Esophagus muscularis mucosa (tissue), 4 donors: ENCODE measurements around the gene BRD7. TPM values are rescaled to one million over a fixed set of nuclear protein-coding genes. Genes with fewer than 3 reads are reported as not detected.

ENCODE experiments used
- DNase-seq: peaks from one replicate; pipeline ENCODE4 v3.0.0-alpha.2; 2017; ENCODE audit errors: extremely low spot score
- H3K27ac ChIP-seq, 4 donors: fragments of 200-600 bp; sonication (generic); replicated peaks in 1 of 4; 1 replicate in 3 of 4; 2 replicates in 1 of 4; pipeline ENCODE4 v1.5.1; 2016 to 2019; ENCODE audit warnings: mild to moderate bottlenecking in 1 of 4
- H3K27me3 ChIP-seq, 4 donors: fragments of 200-600 bp; sonication (generic); one replicate each; pipeline versions ENCODE4 v1.5.1 to v1.6.0; 2016 to 2019
- H3K36me3 ChIP-seq, 4 donors: fragments of 200-600 bp; sonication (generic); one replicate each; pipeline ENCODE4 v1.5.1; 2016 to 2019
- H3K4me1 ChIP-seq, 4 donors: fragments of 200-600 bp; sonication (generic); one replicate each; pipeline ENCODE4 v1.5.1; 2016 to 2019
- H3K4me3 ChIP-seq, 4 donors: fragments of 200-600 bp; sonication (generic); 1 replicate in 2 of 4; 2 replicates in 2 of 4; pipeline ENCODE4 v1.5.1; 2016 to 2019; ENCODE audit warnings: mild to moderate bottlenecking in 4 of 4, moderate library complexity in 1 of 4
- H3K9me3 ChIP-seq, 4 donors: fragments of 200-600 bp; sonication (generic); 1 replicate in 3 of 4; 2 replicates in 1 of 4; pipeline ENCODE4 v1.5.1; 2016 to 2019
- CTCF ChIP-seq, 3 experiments: fragments of 200-600 bp in 2 of 3; fragments of 450-650 bp in 1 of 3; sonication (generic) in 2 of 3; IDR thresholded peaks; one replicate each; pipeline ENCODE4 v1.5.1; 2017 to 2019; ENCODE audit warnings: antibody characterized with exemption in 3 of 3, mild to moderate bottlenecking in 2 of 3, moderate library complexity in 1 of 3
- EP300 ChIP-seq: sonication (generic); formaldehyde crosslinking; IDR thresholded peaks from one replicate; pipeline ENCODE4 v1.6.1; 2017; ENCODE audit warnings: antibody characterized with exemption
- POLR2A ChIP-seq: fragments of 450-650 bp; IDR thresholded peaks from one replicate; pipeline ENCODE4 v1.6.1; 2017; ENCODE audit warnings: antibody characterized with exemption, moderate library complexity, mild to moderate bottlenecking, low read depth
- POLR2AphosphoS5 ChIP-seq, 2 donors: sonication (generic); formaldehyde crosslinking; IDR thresholded peaks; one replicate each; pipeline ENCODE4 v1.6.1; 2017; ENCODE audit warnings: antibody characterized with exemption in 2 of 2
- WGBS: methylation state at CpG from one replicate; pipeline ENCODE4 v1.1.5; 2018; 5-methylcytosine and 5-hydroxymethylcytosine counted together
- intact Hi-C: fragments of 100-400 bp; cut with DNase I; formaldehyde crosslinking; loops from one replicate; pipeline ENCODE4 v1.15.1; 2023
- total RNA-seq, 4 donors: library from RNA; depleted of rRNA; stranded (reverse); fragments of >200 nt; gene quantifications; one replicate each; pipeline versions ENCODE4 v1.1.0 to v1.2.1, GENCODE V29; 2016

The BRD7 gene
- total RNA-seq, 4 donors from 2014 or later, result 49.5 to 68.1 (median 56.5) TPM

- 95% methylated on average over 7 of the region's 7 CpGs for WGBS
- no peak overlapping the region for H3K4me3 ChIP-seq
- H3K36me3 ChIP-seq, result peaks cover 0 to 40% (median 7%) of the 10 kb centered on the region in 4 donors
- no peak for TF ChIP-seq POLR2AphosphoS5 (IDR thresholded peaks at IDR 0.05)
- no peak for TF ChIP-seq EP300
- no peak for TF ChIP-seq CTCF (IDR thresholded peaks at IDR 0.05)
- no peak for TF ChIP-seq POLR2A
- intact Hi-C loops, result no loop called here
- no peaks in the 10 kb centered on the region for H3K4me1 ChIP-seq
- H3K27me3 ChIP-seq, result no peaks in the 10 kb centered on the region
- no peak overlapping the region for H3K27ac ChIP-seq
- no peaks in the 10 kb centered on the region for H3K9me3 ChIP-seq
- no peak for DNase-seq
Measured at GRCh38 chr16:50295541-50296132, 73.2 kb downstream of the BRD7 start.

- Histone ChIP-seq H3K36me3 (peaks cover 0 to 47% (median 7%) of the 10 kb centered on the region in 4 donors), H3K9me3 (no peaks in the 10 kb centered on the region), H3K27ac (no peak overlapping the region), H3K4me1 (no peaks in the 10 kb centered on the region), H3K27me3 (no peaks in the 10 kb centered on the region), H3K4me3 (no peak overlapping the region)
- no peak for TF ChIP-seq CTCF (IDR thresholded peaks at IDR 0.05)
- no peak for TF ChIP-seq POLR2A
- no peak for TF ChIP-seq POLR2AphosphoS5 (IDR thresholded peaks at IDR 0.05)
- TF ChIP-seq EP300, result no peak
- 83% methylated on average over 4 of the region's 4 CpGs for WGBS
- intact Hi-C loops, result no loop called here
- no peak for DNase-seq
Measured at GRCh38 chr16:50294955-50295354, 73.8 kb downstream of the BRD7 start.

- Histone ChIP-seq H3K27me3 (no peaks in the 10 kb centered on the region), H3K4me1 (no peaks in the 10 kb centered on the region), H3K36me3 (peaks cover 0 to 46% (median 7%) of the 10 kb centered on the region in 4 donors), H3K27ac (no peak overlapping the region), H3K4me3 (no peak overlapping the region), H3K9me3 (no peaks in the 10 kb centered on the region)
- DNase-seq, result no peak
- TF ChIP-seq POLR2A, result no peak
- intact Hi-C loops, result no loop called here
- 83% methylated on average over 12 of the region's 20 CpGs for WGBS
Measured at GRCh38 chr16:50293994-50294855, 74.6 kb downstream of the BRD7 start.

GRCh38 chr16:50293041-50293783, 75.6 kb downstream of the BRD7 start:
- no peak for TF ChIP-seq POLR2AphosphoS5 (IDR thresholded peaks at IDR 0.05)
- no peak for TF ChIP-seq POLR2A
- 93% methylated on average over 13 of the region's 20 CpGs for WGBS
- no peaks in the 10 kb centered on the region for H3K9me3 ChIP-seq
- H3K36me3 ChIP-seq, result peaks cover 0 to 46% (median 7%) of the 10 kb centered on the region in 4 donors
- no peak for DNase-seq
- intact Hi-C loops, result no loop called here
- H3K4me3 ChIP-seq, result no peak overlapping the region
- no peaks in the 10 kb centered on the region for H3K4me1 ChIP-seq
- no peak overlapping the region for H3K27ac ChIP-seq
- no peaks in the 10 kb centered on the region for H3K27me3 ChIP-seq

- WGBS, result 93% methylated on average over 10 of the region's 12 CpGs
- no peaks in the 10 kb centered on the region for H3K27me3 ChIP-seq
- intact Hi-C loops, result no loop called here
- TF ChIP-seq EP300 (no peak), CTCF (IDR thresholded peaks at IDR 0.05) (no peak), POLR2A (no peak), POLR2AphosphoS5 (IDR thresholded peaks at IDR 0.05) (no peak)
- H3K4me3 ChIP-seq, result no peak overlapping the region
- peaks cover 0 to 49% (median 7%) of the 10 kb centered on the region in 4 donors for H3K36me3 ChIP-seq
- H3K27ac ChIP-seq, result no peak overlapping the region
- H3K9me3 ChIP-seq, result no peaks in the 10 kb centered on the region
- DNase-seq, result no peak
- H3K4me1 ChIP-seq, result no peaks in the 10 kb centered on the region
Measured at GRCh38 chr16:50292566-50292948, 76.2 kb downstream of the BRD7 start.
